NCI-H2107 (cell line): Measurements from ENCODE around the gene NAA40.

Experiments
- DNase-seq: peaks from one replicate; lab custom pipeline; 2025; lab: John Stamatoyannopoulos, UW

NAA40 gene

DNA sequence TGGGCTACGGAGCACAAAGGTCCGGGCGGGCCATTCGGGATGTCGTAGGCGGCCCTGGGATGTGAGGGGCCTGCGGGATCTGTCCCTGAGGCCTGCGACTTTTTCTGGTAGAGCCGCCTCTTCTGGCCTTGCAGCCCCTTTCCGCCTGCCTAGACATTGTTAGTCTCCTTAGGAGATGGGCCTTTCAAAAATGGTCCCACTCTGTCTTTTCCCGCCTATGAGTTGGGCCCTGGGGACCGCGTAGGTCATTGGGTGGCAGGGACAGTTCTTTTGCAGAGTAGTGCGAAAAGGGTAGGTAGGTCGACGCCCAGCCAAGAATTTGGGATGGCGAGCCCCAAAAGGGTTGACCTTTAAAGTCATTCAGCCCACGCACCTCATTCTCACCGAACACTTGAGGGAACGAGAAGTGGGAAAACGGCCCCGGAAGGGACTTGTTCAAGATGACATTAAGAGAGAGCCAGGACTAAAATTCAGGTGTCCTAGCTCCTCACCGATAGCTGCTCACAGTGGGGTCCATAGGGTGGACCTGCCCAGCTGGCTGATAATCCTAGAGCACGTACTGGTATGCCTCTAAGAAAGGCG, 48.2 kb downstream of the NAA40 start:
- DNase-seq = no peak

DNA sequence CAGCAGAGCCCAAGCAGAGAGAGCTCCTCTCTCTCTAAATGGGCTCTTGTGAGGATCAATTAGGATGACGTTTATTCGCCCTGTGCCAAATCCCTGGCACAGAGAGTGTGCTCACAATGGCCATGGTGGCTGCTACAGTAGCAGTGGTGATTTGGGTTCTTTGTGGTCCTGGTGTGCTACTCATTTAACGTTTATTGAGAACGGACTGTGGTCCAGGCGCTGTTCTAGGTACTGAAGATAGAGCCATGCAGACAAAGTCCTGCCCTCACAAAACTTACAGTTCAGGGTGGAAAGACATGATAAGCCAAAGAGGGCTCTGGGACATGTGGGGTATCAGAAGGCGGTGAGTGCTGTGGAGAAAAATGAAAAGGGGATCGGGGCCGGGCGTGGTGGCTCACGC, 52.8 kb downstream of the NAA40 start:
- DNase-seq = no peak

DNA sequence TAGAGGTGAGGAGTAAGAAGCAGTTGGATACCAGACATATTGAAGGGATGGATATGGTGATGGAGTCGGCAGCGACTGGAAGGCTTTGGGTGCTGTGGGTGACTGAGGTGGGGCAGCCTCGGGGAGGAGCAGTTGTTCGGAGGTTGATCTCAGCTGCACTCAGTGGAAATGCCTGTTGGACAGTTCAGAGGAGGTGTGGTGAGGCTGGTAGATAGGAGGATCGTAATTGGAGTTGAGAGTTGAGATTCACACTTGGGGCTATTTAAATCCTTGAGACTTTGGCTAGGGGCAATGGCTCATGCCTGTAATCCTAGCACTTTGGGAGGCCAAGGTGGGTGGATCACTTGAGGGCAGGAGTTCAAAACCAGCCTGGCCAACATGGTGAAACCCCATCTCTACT, 54.3 kb downstream of the NAA40 start:
- no peak for DNase-seq

- DNase-seq = no peak
Measured at GRCh38 chr11:63993993-63994392, 55.2 kb downstream of the NAA40 start.

DNA sequence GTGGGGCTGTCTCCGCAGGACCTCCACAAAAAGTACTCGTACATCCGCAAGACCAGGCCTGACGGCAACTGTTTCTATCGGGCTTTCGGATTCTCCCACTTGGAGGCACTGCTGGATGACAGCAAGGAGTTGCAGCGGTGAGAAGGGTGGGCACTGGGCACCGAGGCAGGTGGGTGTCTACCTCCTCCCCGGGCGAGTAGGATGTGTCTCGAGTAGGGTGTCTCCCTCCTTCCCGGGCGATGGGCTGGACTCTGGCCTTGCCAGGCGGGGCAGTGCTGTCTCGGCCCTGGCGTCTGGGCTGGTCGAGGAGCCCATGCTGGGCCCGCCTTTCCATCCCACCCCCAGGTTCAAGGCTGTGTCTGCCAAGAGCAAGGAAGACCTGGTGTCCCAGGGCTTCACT, 57.7 kb downstream of the NAA40 start:
- no peak for DNase-seq

GRCh38 chr11:63997104-63997700, 58.4 kb downstream of the NAA40 start:
- DNase-seq = no peak

GRCh38 chr11:63997801-63998337, 59.1 kb downstream of the NAA40 start:
- DNase-seq = no peak

DNA sequence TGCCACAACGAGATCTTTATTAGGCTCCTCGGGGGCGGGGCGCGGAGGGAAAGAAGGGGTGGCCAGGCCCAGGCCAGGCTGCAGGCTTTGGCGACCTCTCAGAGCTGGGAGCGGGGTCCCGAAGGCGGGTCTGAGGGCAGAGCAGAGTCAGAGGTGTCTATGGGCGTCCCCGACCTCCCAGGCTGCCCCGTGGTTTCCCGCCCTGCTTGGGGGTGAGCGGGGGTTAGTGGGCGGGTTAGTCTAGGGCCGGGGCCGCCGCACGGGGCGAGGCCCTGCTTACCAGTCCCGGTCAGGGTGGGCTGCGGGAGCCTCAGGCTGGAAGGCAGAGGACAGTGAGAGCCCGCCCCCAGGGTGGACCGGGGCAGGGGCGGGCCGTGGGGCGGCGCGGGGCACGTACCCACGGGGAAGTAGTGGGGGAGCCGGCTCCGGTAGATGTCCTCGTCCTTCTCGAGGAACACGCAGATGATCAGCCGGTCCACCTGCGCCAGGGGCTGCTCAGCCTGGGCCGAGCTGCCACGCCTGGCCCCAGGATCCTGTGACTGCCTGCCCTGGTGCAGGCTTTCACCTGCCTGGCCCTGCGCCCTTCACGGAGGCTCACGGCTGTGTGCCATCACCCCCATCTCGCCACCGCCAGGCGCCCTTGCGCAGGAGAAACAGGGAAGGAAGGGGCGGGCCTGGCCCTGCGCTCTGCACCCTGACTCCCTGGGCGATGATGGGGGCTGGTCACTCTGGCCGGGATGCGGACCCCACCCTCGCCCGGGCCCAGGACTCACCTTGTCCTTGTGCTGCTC, 60.0 kb downstream of the NAA40 start:
- DNase-seq = no peak

DNA sequence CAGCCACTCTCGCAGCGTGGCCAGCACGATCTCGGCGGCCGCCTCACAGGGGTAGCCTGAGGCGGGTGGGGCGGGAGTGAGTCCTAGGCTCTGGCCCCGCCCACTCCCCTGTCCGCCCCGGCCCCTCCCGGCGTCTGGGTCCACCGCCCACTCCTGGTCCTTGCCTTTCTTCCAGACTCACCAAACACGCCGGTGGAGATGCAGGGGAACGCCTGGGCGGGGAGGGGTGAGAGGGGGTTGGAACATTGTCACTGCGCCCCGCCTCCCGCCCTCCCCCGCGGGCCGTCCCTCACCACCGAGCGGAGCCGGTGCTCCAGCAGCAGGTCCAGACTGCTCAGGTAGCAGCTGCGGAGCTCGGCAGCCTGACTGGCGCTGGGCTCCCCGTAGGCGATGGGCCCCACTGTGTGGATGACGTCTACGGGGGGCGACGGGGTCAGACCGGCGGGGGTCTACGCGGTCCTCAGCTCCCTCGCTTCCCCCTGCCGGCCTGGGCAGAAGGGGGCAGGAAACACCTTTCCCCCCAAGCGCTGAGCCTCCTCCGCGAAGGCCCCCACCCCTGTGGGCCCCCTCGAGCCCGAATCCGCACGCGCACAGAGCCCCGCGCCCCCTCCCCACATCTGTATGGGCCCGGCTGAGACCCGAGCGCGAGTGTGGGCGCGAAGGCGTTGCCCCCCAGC, 60.7 kb downstream of the NAA40 start:
- DNase-seq = no peak

- no peak for DNase-seq
Measured at GRCh38 chr11:64000026-64000739, 61.4 kb downstream of the NAA40 start.

- DNase-seq = no peak
Measured at GRCh38 chr11:64000740-64001483, 62.1 kb downstream of the NAA40 start.

DNA sequence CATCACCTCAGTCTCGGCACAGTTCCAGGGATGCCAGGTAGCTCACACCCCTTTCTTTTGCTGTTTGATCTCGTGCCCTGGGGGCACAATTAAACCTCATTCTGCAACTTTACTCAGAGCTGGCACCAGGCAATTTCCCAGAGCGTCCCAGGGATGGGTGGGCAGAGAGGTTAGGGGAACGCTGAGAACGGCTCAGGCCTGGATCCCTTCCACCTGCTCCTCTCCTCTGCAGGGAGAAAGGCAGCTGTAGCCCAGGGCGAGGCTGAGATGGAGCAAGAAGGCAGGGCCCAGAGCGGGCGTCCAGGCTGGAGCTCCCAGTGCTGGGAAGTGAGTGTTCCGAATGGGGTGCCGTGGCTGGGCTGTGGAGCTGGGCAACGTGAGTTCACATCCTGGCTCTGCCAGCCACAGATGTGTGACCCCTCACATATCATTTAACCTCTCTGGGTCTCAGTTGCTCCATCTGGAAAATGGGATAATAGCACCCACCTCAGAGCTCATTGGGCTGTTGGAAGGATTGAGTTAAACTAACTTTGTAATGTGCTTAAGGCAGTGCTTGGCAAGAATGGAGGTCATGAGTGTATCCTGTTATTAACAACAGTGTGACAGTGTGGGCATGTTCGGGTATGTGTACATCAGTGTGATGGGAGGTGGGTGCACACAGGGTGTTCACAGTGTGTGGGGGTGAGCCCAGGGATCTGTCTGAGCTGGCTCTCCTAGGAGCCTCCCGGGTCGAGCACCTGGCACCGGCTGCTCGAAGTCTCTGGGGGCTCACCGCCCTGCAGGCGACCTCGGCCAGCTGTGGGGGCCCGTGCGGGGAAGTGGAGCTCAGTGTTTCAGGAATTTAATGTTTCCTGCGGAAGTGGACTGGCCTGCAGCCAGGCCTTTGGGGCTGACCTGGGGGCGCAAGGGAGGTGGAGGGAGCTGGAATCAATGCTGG, 63.0 kb downstream of the NAA40 start:
- DNase-seq = no peak

DNA sequence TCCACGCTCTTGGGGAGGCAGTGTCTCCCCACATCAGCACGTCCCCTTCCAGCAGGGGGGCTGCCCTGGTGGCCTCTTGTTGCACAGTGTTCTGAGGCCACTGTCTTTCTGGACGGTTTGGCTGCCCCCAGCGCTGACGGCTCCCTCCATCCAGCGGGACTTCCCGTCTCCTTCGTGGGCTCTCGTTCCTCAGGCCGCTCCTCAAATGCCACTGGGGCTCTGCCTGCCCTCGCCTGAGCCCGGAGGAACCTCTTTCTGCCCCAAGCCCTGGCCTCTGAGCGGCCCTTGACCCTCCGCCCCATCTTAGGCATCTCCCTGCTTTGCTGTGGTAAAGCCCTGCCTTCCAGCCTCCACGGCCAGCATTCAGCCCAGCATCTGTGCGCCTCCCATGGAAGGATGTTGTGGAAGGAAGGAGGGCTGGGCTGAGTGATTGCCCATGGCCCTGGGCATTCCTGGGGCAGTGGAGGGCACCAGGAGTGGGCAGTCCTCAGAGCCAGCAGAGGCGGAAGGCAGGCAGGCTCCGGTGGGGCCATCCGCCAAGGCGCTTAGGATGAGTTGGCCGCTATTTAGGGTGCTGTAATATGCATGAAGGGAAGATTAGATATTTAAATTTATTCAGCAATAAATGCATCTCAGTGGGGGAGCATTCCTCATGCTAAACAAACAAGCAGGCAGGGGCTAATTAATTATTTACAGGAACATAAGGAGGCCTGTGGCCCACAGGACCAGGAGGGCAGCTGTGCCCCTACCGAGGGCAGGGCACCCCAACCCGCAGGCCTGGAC, 65.2 kb downstream of the NAA40 start:
- no peak for DNase-seq

GRCh38 chr11:64004590-64004984, 65.8 kb downstream of the NAA40 start:
- DNase-seq = no peak

DNA sequence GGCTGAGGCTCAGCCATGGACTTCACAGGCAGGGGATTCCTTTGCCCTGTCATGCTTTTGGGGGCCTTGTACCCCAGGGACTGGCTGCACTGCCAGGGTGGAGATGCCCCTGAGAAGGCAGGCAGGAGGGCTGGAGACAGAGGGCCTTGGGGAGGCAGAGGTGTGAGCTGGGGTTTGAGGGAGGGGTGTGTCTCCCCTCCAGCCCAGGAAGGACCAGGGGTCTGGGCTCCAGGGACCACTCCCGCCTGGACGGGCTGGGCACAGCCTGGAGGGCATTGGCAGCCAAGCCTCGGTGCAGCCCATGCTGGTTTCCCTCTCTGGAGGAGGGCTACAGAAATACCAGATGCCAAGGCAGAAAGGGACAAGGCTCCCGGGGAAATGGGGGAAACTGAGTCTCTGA, 66.9 kb downstream of the NAA40 start:
- no peak for DNase-seq

DNA sequence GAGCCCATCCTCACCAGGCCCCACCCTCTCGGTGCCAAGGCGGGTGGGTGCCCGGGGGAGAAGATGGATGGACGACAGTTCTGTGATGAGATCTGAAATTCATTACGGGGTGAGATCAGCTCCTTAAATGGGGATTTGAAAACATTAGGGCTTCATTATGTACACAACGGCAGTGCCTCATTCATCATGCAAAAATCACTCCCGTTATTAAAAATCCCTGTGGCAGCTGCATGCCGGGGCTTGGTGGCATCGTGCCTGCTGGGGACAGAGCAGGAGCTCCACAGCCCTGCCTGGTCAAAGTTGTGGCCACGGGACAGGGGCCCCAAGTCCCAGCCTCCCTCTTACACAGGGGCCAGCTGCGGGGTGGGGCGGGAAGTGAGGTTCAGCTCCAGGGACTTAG, 67.6 kb downstream of the NAA40 start:
- DNase-seq = no peak
